Immature natural killer cell (primary cell): Measurements from ENCODE around the gene CSH1. TPM values are rescaled to one million over a fixed set of nuclear protein-coding genes. Genes with fewer than 3 reads are reported as not detected.

Experiments
- DNase-seq, 3 donors: peaks; one replicate each; pipeline ENCODE4 v3.0.0; 2022; ENCODE audit warnings: mixed read lengths in 1 of 3
- H3K27ac Mint-ChIP-seq, 6 donors: one replicate each; pipeline ENCODE4 v1.8.0; 2020; ENCODE audit warnings: mixed read lengths in 6 of 6, mild to moderate bottlenecking in 5 of 6, inconsistent platforms in 4 of 6, moderate library complexity in 3 of 6
- H3K27me3 Mint-ChIP-seq, 3 donors: one replicate each; pipeline ENCODE4 v1.8.0; 2020 to 2021; ENCODE audit warnings: low read depth in 3 of 3, mild to moderate bottlenecking in 3 of 3, mixed read lengths in 3 of 3, moderate library complexity in 3 of 3, inconsistent platforms in 1 of 3
- H3K36me3 Mint-ChIP-seq, 3 donors: one replicate each; pipeline ENCODE4 v1.8.0; 2020; ENCODE audit warnings: mixed read lengths in 3 of 3, inconsistent platforms in 2 of 3, mild to moderate bottlenecking in 2 of 3
- H3K4me1 Mint-ChIP-seq, 2 donors: one replicate each; pipeline ENCODE4 v1.8.0; 2020; ENCODE audit warnings: inconsistent platforms in 2 of 2, mild to moderate bottlenecking in 2 of 2, mixed read lengths in 2 of 2, moderate library complexity in 1 of 2
- H3K4me3 Mint-ChIP-seq, 5 donors: one replicate each; pipeline ENCODE4 v1.8.0; 2020; ENCODE audit warnings: mild to moderate bottlenecking in 5 of 5, mixed read lengths in 5 of 5, inconsistent platforms in 3 of 5, moderate library complexity in 3 of 5
- H3K9me3 Mint-ChIP-seq, 6 donors: one replicate each; pipeline ENCODE4 v1.8.0; 2020; ENCODE audit warnings: mild to moderate bottlenecking in 6 of 6, mixed read lengths in 6 of 6, inconsistent platforms in 4 of 6, moderate library complexity in 3 of 6
- polyA plus RNA-seq, 3 donors: library from polyadenylated mRNA; unstranded; fragments of 300-500 nt; fragmentation: Illumina TruSeq; gene quantifications; one replicate each; pipeline ENCODE4 v1.2.3, GENCODE V29; 2021

Gene CSH1
- polyA plus RNA-seq, 3 donors from 2014 or later = not detected

- H3K4me3 Mint-ChIP-seq = no peak overlapping the region
- peaks cover 8 to 9% of the 10 kb centered on the region in 2 donors for H3K4me1 Mint-ChIP-seq
- H3K9me3 Mint-ChIP-seq = peaks cover 0 to 2% (median 0%) of the 10 kb centered on the region in 6 donors
- no peak for DNase-seq
- peak overlapping the region in 1 of 6 donors; percentile 17 for H3K27ac Mint-ChIP-seq
- no peaks in the 10 kb centered on the region for H3K36me3 Mint-ChIP-seq
- H3K27me3 Mint-ChIP-seq = peaks cover 3 to 4% (median 3%) of the 10 kb centered on the region in 3 donors
Measured at GRCh38 chr17:63853260-63853659, 43.1 kb downstream of the CSH1 start.

- no peak for DNase-seq
- no peak overlapping the region for H3K27ac Mint-ChIP-seq
- peaks cover 4 to 7% (median 5%) of the 10 kb centered on the region in 3 donors for H3K27me3 Mint-ChIP-seq
- H3K4me3 Mint-ChIP-seq = peak overlapping the region in 1 of 5 donors; percentile 38
- peaks cover 0 to 2% (median 0%) of the 10 kb centered on the region in 6 donors for H3K9me3 Mint-ChIP-seq
- peaks cover 15 to 16% of the 10 kb centered on the region in 2 donors for H3K4me1 Mint-ChIP-seq
- no peaks in the 10 kb centered on the region for H3K36me3 Mint-ChIP-seq
Measured at GRCh38 chr17:63850401-63850800, 46.0 kb downstream of the CSH1 start.

- H3K4me1 Mint-ChIP-seq = peaks cover 19% of the 10 kb centered on the region in 2 donors
- H3K36me3 Mint-ChIP-seq = no peaks in the 10 kb centered on the region
- H3K9me3 Mint-ChIP-seq = peaks cover 0 to 2% (median 0%) of the 10 kb centered on the region in 6 donors
- H3K27me3 Mint-ChIP-seq = peaks cover 4 to 7% (median 5%) of the 10 kb centered on the region in 3 donors
- peak; percentile 93 to 95 (median 94) for DNase-seq
- H3K27ac Mint-ChIP-seq = peak overlapping the region; percentile 90 to 97 (median 96)
- peak overlapping the region; percentile 77 to 91 (median 88) for H3K4me3 Mint-ChIP-seq
Measured at GRCh38 chr17:63848834-63849689, 47.3 kb downstream of the CSH1 start.

GRCh38 chr17:63847525-63848249 lies 48.7 kb downstream of the CSH1 start:
- no peaks in the 10 kb centered on the region for H3K36me3 Mint-ChIP-seq
- peak overlapping the region; percentile 56 to 91 (median 83) for H3K4me3 Mint-ChIP-seq
- H3K27me3 Mint-ChIP-seq = peaks cover 4 to 10% (median 7%) of the 10 kb centered on the region in 3 donors
- no peak for DNase-seq
- peak overlapping the region in 5 of 6 donors; percentile 80 to 90 (median 81) for H3K27ac Mint-ChIP-seq
- peaks cover 0 to 2% (median 0%) of the 10 kb centered on the region in 6 donors for H3K9me3 Mint-ChIP-seq
- peaks cover 26 to 27% of the 10 kb centered on the region in 2 donors for H3K4me1 Mint-ChIP-seq

GRCh38 chr17:63845509-63845908 lies 50.9 kb downstream of the CSH1 start:
- peak overlapping the region in 2 of 6 donors; percentile 16 to 49 for H3K27ac Mint-ChIP-seq
- no peaks in the 10 kb centered on the region for H3K36me3 Mint-ChIP-seq
- peaks cover 0 to 2% (median 0%) of the 10 kb centered on the region in 6 donors for H3K9me3 Mint-ChIP-seq
- H3K4me1 Mint-ChIP-seq = peaks cover 42 to 43% of the 10 kb centered on the region in 2 donors
- DNase-seq = no peak
- peaks cover 6 to 15% (median 9%) of the 10 kb centered on the region in 3 donors for H3K27me3 Mint-ChIP-seq
- no peak overlapping the region for H3K4me3 Mint-ChIP-seq

Other genes with a start within 250 kb of the CSH1 start
- 100 to 1,000 TPM; 273 to 573 (median 404) TPM for gene LIMD2, start 196.4 kb downstream of the CSH1 start, polyA plus RNA-seq
- gene STRADA, start 154.8 kb downstream of the CSH1 start, polyA plus RNA-seq = 10 to 100 TPM; 22.3 to 34.9 (median 33.0) TPM
- gene CCDC47, start 123.0 kb downstream of the CSH1 start, polyA plus RNA-seq = 10 to 100 TPM; 21.1 to 50.1 (median 43.3) TPM
- gene DDX42, start 122.4 kb downstream of the CSH1 start, polyA plus RNA-seq = 10 to 100 TPM in 1 of 3 donors, 1 to 10 TPM in 2; 4.8 to 18.2 (median 5.5) TPM
- gene PSMC5, start 69.1 kb downstream of the CSH1 start, polyA plus RNA-seq = 100 to 1,000 TPM; 130 to 222 (median 148) TPM
- gene FTSJ3, start 68.9 kb downstream of the CSH1 start, polyA plus RNA-seq = 10 to 100 TPM; 13.3 to 37.9 (median 19.0) TPM
- gene SMARCD2, start 53.9 kb downstream of the CSH1 start, polyA plus RNA-seq = 10 to 100 TPM; 77.9 to 83.7 (median 82.9) TPM
- gene CSH2, start 22.9 kb downstream of the CSH1 start, polyA plus RNA-seq = not detected
- gene GH2, start 14.6 kb downstream of the CSH1 start, polyA plus RNA-seq = not detected
- not detected for gene CSHL1, start 14.7 kb upstream of the CSH1 start, polyA plus RNA-seq
- not detected for gene GH1, start 22.3 kb upstream of the CSH1 start, polyA plus RNA-seq
- gene CD79B, start 35.8 kb upstream of the CSH1 start, polyA plus RNA-seq = 10 to 100 TPM; 45.8 to 67.3 (median 51.9) TPM
- gene SCN4A, start 76.3 kb upstream of the CSH1 start, polyA plus RNA-seq = under 1 TPM in 1 of 3 donors, not detected in 2; 0.02 TPM
- gene PRR29, start 101.8 kb upstream of the CSH1 start, polyA plus RNA-seq = 1 to 10 TPM; 5.0 to 6.8 (median 5.5) TPM
- gene ICAM2, start 124.1 kb upstream of the CSH1 start, polyA plus RNA-seq = 100 to 1,000 TPM; 327 to 535 (median 329) TPM
- 10 to 100 TPM; 30.7 to 52.9 (median 31.3) TPM for gene ERN1, start 233.6 kb upstream of the CSH1 start, polyA plus RNA-seq